ENCODE data around the gene NACA. TPM values are rescaled to one million over a fixed set of nuclear protein-coding genes. Genes with fewer than 3 reads are reported as not detected.

NACA gene
- total and polyA plus RNA-seq, 2 experiments from 2014 or later = 1,081 to 2,495 TPM

GRCh38 chr12:56677680-56678079, 47.4 kb downstream of the NACA start:
- H3K27me3 Mint-ChIP-seq (ENCODE audit: insufficient read depth, low read depth, poor library complexity) = peaks cover 7% of the 10 kb centered on the region
- Histone ChIP-seq H3K36me3 (ENCODE audit: insufficient read depth) (peaks cover 13% of the 10 kb centered on the region), H3F3A (replicated peaks; ENCODE audit: low read depth) (peaks cover 10% of the 10 kb centered on the region; the same call in 1 of the 2 replicates), H3K27me3 (ENCODE audit: insufficient read depth) (no peaks in the 10 kb centered on the region), H2AFZ (no peak overlapping the region), H3K79me2 (replicated peaks; ENCODE audit: insufficient read depth) (peaks cover 100% of the 10 kb centered on the region), H3K27ac (ENCODE audit: low read depth) (peak overlapping the region; percentile 35; the same call in 1 of the 2 replicates), H3K4me1 (ENCODE audit: insufficient read depth) (peaks cover 1% of the 10 kb centered on the region), H4K20me1 (replicated peaks; ENCODE audit: insufficient read depth) (peaks cover 76% of the 10 kb centered on the region), H3K9me2 (ENCODE audit: insufficient read depth) (no peaks in the 10 kb centered on the region), H3K4me2 (no peak overlapping the region), H3K4me3 (no peak overlapping the region)
- H3K36me3 Mint-ChIP-seq (ENCODE audit: low read depth) = peaks cover 63% of the 10 kb centered on the region
- peaks cover 9% of the 10 kb centered on the region for H3K4me1 Mint-ChIP-seq
- H3K9me3 Mint-ChIP-seq = no peaks in the 10 kb centered on the region
- ATAC-seq (no peak), DNase-seq (ENCODE audit: low spot score) (no peak)
- H3K27ac Mint-ChIP-seq = no peak overlapping the region; the same call in 1 of the 2 replicates
- H3K4me3 Mint-ChIP-seq = no peak overlapping the region
- no peak for TF ChIP-seq NANOG (IDR thresholded peaks at IDR 0.05; ENCODE audit: borderline replicate concordance)
- no peak for TF ChIP-seq STAT1 (IDR thresholded peaks at IDR 0.05; ENCODE audit: unreplicated experiment)
- no peak for TF ChIP-seq ZNF331 (CRISPR knock-in tag; IDR thresholded peaks at IDR 0.05; ENCODE audit: low read depth)
- no peak for TF ChIP-seq EZH2phosphoT487 (IDR thresholded peaks at IDR 0.05; ENCODE audit: unreplicated experiment)
- TF ChIP-seq ZNF462 (CRISPR knock-in tag; IDR thresholded peaks at IDR 0.05) = no peak
- TF ChIP-seq REST (IDR thresholded peaks at IDR 0.05; ENCODE audit: unreplicated experiment) = no peak
